Stimulated activated CD8-positive, alpha-beta memory T cell treated with anti-CD3 and anti-CD28 coated beads, Interleukin-7, amount 100 ng/mL, for 1 hour (primary cell): ENCODE data around the gene SUPT5H.

Experiments
- DNase-seq, 2 donors: peaks; one replicate each; pipeline ENCODE4 v3.0.0-alpha.2; 2020; ENCODE audit warnings: low read depth in 2 of 2

Gene SUPT5H

GRCh38 chr19:39496063-39496462, 50.7 kb downstream of the SUPT5H start:
- DNase-seq: no peak

- DNase-seq: no peak
Observed at GRCh38 chr19:39497701-39497995, 52.3 kb downstream of the SUPT5H start.

- DNase-seq: no peak
Observed at GRCh38 chr19:39497996-39498797, 52.8 kb downstream of the SUPT5H start.

- DNase-seq: no peak
Observed at GRCh38 chr19:39498798-39499642, 53.6 kb downstream of the SUPT5H start, which contains the start of gene DLL3. DLL3 (plus strand) TSS chr19:39498947; CDS start chr19:39498975, 28 bp downstream.

- no peak for DNase-seq
Observed at GRCh38 chr19:39499932-39500331, 54.5 kb downstream of the SUPT5H start.

GRCh38 chr19:39500543-39500942, 55.2 kb downstream of the SUPT5H start:
- no peak for DNase-seq

- DNase-seq: no peak
Observed at GRCh38 chr19:39501340-39501739, 56.0 kb downstream of the SUPT5H start.

- DNase-seq: peak; percentile 51 to 53
Observed at GRCh38 chr19:39502640-39503417, 57.4 kb downstream of the SUPT5H start.

- DNase-seq: no peak
Observed at GRCh38 chr19:39506598-39506943, 61.2 kb downstream of the SUPT5H start.

GRCh38 chr19:39506944-39507714, 61.7 kb downstream of the SUPT5H start:
- DNase-seq: no peak

GRCh38 chr19:39507715-39508364, 62.5 kb downstream of the SUPT5H start:
- no peak for DNase-seq

- DNase-seq: no peak
Observed at GRCh38 chr19:39508629-39509028, 63.2 kb downstream of the SUPT5H start.

- no peak for DNase-seq
Observed at GRCh38 chr19:39509233-39509632, 63.9 kb downstream of the SUPT5H start.

- DNase-seq: no peak
Observed at GRCh38 chr19:39512988-39513387, 67.6 kb downstream of the SUPT5H start.

- DNase-seq: no peak
Observed at GRCh38 chr19:39514840-39515550, 69.6 kb downstream of the SUPT5H start, which contains the start of gene SELENOV. SELENOV (plus strand) TSS chr19:39515139; CDS start chr19:39515213, 74 bp downstream.

- no peak for DNase-seq
Observed at GRCh38 chr19:39515551-39516191, 70.3 kb downstream of the SUPT5H start.

GRCh38 chr19:39516270-39516669, 70.9 kb downstream of the SUPT5H start:
- DNase-seq: no peak

- no peak for DNase-seq
Observed at GRCh38 chr19:39517432-39517831, 72.0 kb downstream of the SUPT5H start.

- no peak for DNase-seq
Observed at GRCh38 chr19:39518458-39518857, 73.1 kb downstream of the SUPT5H start.

GRCh38 chr19:39518975-39519374, 73.6 kb downstream of the SUPT5H start:
- DNase-seq: no peak
